SK-N-SH treated with all-trans-retinoic acid at 6 μM for 48 hours (cell line): Measurements from ENCODE around the gene NAA10.

Experiments
- ATAC-seq: fragments of 200-7000 bp; cut with Tn5 transposase; 3 replicates; pipeline ENCODE4 v1.9.1; 2020; ENCODE audit warnings: mild to moderate bottlenecking, moderate library complexity
- ARNTL ChIP-seq: fragments of 450-650 bp; formaldehyde crosslinking; IDR thresholded peaks from 2 replicates; pipeline ENCODE4 v1.5.0; 2020; ENCODE audit warnings: low read depth, mild to moderate bottlenecking, moderate library complexity, borderline replicate concordance
- BACH2 ChIP-seq: fragments of 250-450 bp; sonication (Bioruptor Pico); IDR thresholded peaks from 2 replicates; pipeline ENCODE4 v1.9.0; 2021; ENCODE audit warnings: mild to moderate bottlenecking, borderline replicate concordance
- CSDC2 ChIP-seq: fragments of 250-450 bp; sonication (Bioruptor Pico); IDR thresholded peaks from 2 replicates; pipeline ENCODE4 v1.5.0; 2020; ENCODE audit warnings: mild to moderate bottlenecking, moderate library complexity
- CSRNP3 ChIP-seq: fragments of 250-450 bp; sonication (Bioruptor Pico); IDR thresholded peaks from 2 replicates; pipeline ENCODE4 v1.5.1; 2021; ENCODE audit warnings: mild to moderate bottlenecking, moderate library complexity
- ESRRG ChIP-seq: fragments of 250-450 bp; sonication (Bioruptor Pico); IDR thresholded peaks from 2 replicates; pipeline ENCODE4 v1.6.1; 2021; ENCODE audit warnings: mild to moderate bottlenecking
- GLIS3 ChIP-seq: fragments of 250-450 bp; sonication (Bioruptor Pico); IDR thresholded peaks from 2 replicates; pipeline ENCODE4 v1.5.0; 2020; ENCODE audit warnings: mild to moderate bottlenecking, moderate library complexity
- ISL1 ChIP-seq: fragments of 250-450 bp; sonication (Bioruptor Pico); IDR thresholded peaks from 2 replicates; pipeline ENCODE4 v2.1.2; 2022; ENCODE audit warnings: mild to moderate bottlenecking, moderate library complexity
- OSR1 ChIP-seq: fragments of 250-450 bp; sonication (Bioruptor Pico); IDR thresholded peaks from 2 replicates; pipeline ENCODE4 v1.8.0; 2022; ENCODE audit warnings: moderate library complexity, mild to moderate bottlenecking, inconsistent platforms
- PATZ1 ChIP-seq: fragments of 250-450 bp; sonication (Bioruptor Pico); IDR thresholded peaks from 2 replicates; pipeline ENCODE4 v1.8.0; 2020; ENCODE audit warnings: mild to moderate bottlenecking, moderate library complexity, borderline replicate concordance
- POU6F1 ChIP-seq: fragments of 250-450 bp; sonication (Bioruptor Pico); IDR thresholded peaks from 2 replicates; pipeline ENCODE4 v1.8.0; 2021; ENCODE audit warnings: low read depth, mild to moderate bottlenecking, moderate library complexity, borderline replicate concordance
- PPARA ChIP-seq: fragments of 250-450 bp; sonication (Bioruptor Pico); IDR thresholded peaks from 2 replicates; pipeline ENCODE4 v1.5.0; 2020; ENCODE audit warnings: mild to moderate bottlenecking, borderline replicate concordance
- RARB ChIP-seq: fragments of 250-450 bp; sonication (Bioruptor Pico); IDR thresholded peaks from 2 replicates; pipeline ENCODE4 v1.8.0; 2021; ENCODE audit warnings: mild to moderate bottlenecking, moderate library complexity
- SNAI2 ChIP-seq: fragments of 250-450 bp; sonication (Bioruptor Pico); IDR thresholded peaks from 2 replicates; pipeline ENCODE4 v1.5.0; 2020; ENCODE audit warnings: mild to moderate bottlenecking, moderate library complexity
- TCF4 ChIP-seq: fragments of 250-450 bp; sonication (Bioruptor Pico); IDR thresholded peaks from 2 replicates; pipeline ENCODE4 v1.8.0; 2021; ENCODE audit warnings: mild to moderate bottlenecking, moderate library complexity, borderline replicate concordance
- TOX ChIP-seq: fragments of 250-450 bp; sonication (Bioruptor Pico); IDR thresholded peaks from 2 replicates; pipeline ENCODE4 v1.8.0; 2021; ENCODE audit warnings: mild to moderate bottlenecking, moderate library complexity, borderline replicate concordance
- TSHZ2 ChIP-seq: fragments of 250-450 bp; sonication (Bioruptor Pico); IDR thresholded peaks from 2 replicates; pipeline ENCODE4 v1.5.0; 2020; ENCODE audit warnings: mild to moderate bottlenecking, moderate library complexity
- ZC3H10 ChIP-seq: fragments of 250-450 bp; sonication (Bioruptor Pico); IDR thresholded peaks from 2 replicates; pipeline ENCODE4 v1.5.1; 2021; ENCODE audit warnings: mild to moderate bottlenecking, moderate library complexity
- ZFP3 ChIP-seq: fragments of 250-450 bp; sonication (Bioruptor Pico); IDR thresholded peaks from 2 replicates; pipeline ENCODE4 v1.5.0; 2020; ENCODE audit warnings: mild to moderate bottlenecking, moderate library complexity
- ZFP30 ChIP-seq: fragments of 450-650 bp; formaldehyde crosslinking; IDR thresholded peaks from 2 replicates; pipeline ENCODE4 v1.5.0; 2022; ENCODE audit warnings: mild to moderate bottlenecking, moderate library complexity
- ZNF565 ChIP-seq: fragments of 450-650 bp; formaldehyde crosslinking; conservative IDR thresholded peaks from 2 replicates; pipeline ENCODE4 v1.5.0; 2020; ENCODE audit warnings: low read depth, mild to moderate bottlenecking, moderate library complexity
- ZNF70 ChIP-seq: fragments of 450-650 bp; formaldehyde crosslinking; IDR thresholded peaks from 2 replicates; pipeline ENCODE4 v1.5.0; 2020; ENCODE audit warnings: mild to moderate bottlenecking, moderate library complexity
- ZNF8 ChIP-seq: fragments of 450-650 bp; formaldehyde crosslinking; IDR thresholded peaks from 2 replicates; pipeline ENCODE4 v1.5.0; 2020; ENCODE audit warnings: mild to moderate bottlenecking, moderate library complexity

NAA10 gene

GRCh38 chrX:153944140-153944799 is 9.4 kb upstream of the NAA10 start, which contains the start of gene RENBP (continued):
- TF ChIP-seq ZNF8 (CRISPR knock-in tag) (no peak), PPARA (CRISPR knock-in tag) (no peak), ZC3H10 (no peak), OSR1 (CRISPR knock-in tag) (no peak), ZFP30 (CRISPR knock-in tag) (no peak), TOX (CRISPR knock-in tag) (no peak)

- TF ChIP-seq RARB, result no peak
- no peak for TF ChIP-seq GLIS3
- no peak for TF ChIP-seq TSHZ2 (CRISPR knock-in tag)
- no peak for TF ChIP-seq PPARA (CRISPR knock-in tag)
- TF ChIP-seq ISL1 (CRISPR knock-in tag), result no peak
- no peak for TF ChIP-seq ZNF565 (CRISPR knock-in tag)
- TF ChIP-seq ZFP3 (CRISPR knock-in tag), result no peak
- no peak for TF ChIP-seq TCF4 (CRISPR knock-in tag)
- TF ChIP-seq CSDC2 (CRISPR knock-in tag), result no peak
- no peak for TF ChIP-seq ZNF8 (CRISPR knock-in tag)
- TF ChIP-seq ARNTL (CRISPR knock-in tag), result no peak
- no peak for TF ChIP-seq CSRNP3 (CRISPR knock-in tag)
- TF ChIP-seq ESRRG (CRISPR knock-in tag), result no peak
- no peak for TF ChIP-seq BACH2 (CRISPR knock-in tag)
- no peak for TF ChIP-seq TOX (CRISPR knock-in tag)
- no peak for TF ChIP-seq PATZ1
- ATAC-seq, result no peak
These were observed 6.8 kb upstream of the NAA10 start for GRCh38 chrX:153941336-153942252.

- no peak for TF ChIP-seq SNAI2 (CRISPR knock-in tag)
- no peak for TF ChIP-seq ZNF70 (CRISPR knock-in tag)
- ATAC-seq, result no peak
These were observed 4.7 kb upstream of the NAA10 start for GRCh38 chrX:153939573-153939972.

- ATAC-seq, result no peak
- no peak for TF ChIP-seq ZFP3 (CRISPR knock-in tag)
- TF ChIP-seq ESRRG (CRISPR knock-in tag), result no peak
- no peak for TF ChIP-seq BACH2 (CRISPR knock-in tag)
- no peak for TF ChIP-seq RARB
- TF ChIP-seq POU6F1, result no peak
- no peak for TF ChIP-seq ZC3H10
- TF ChIP-seq SNAI2 (CRISPR knock-in tag), result no peak
- TF ChIP-seq OSR1 (CRISPR knock-in tag), result no peak
- TF ChIP-seq ZNF8 (CRISPR knock-in tag), result no peak
- no peak for TF ChIP-seq TCF4 (CRISPR knock-in tag)
- no peak for TF ChIP-seq GLIS3
- TF ChIP-seq PATZ1, result no peak
- no peak for TF ChIP-seq ARNTL (CRISPR knock-in tag)
- no peak for TF ChIP-seq CSDC2 (CRISPR knock-in tag)
- TF ChIP-seq ZFP30 (CRISPR knock-in tag), result no peak
- no peak for TF ChIP-seq ISL1 (CRISPR knock-in tag)
These were observed 3.5 kb upstream of the NAA10 start for GRCh38 chrX:153938226-153938786.
